HEK293 (cell line): ENCODE data around the gene CD163L1.

Experiments used
- MEIS1 ChIP-seq: sonication (generic); formaldehyde crosslinking; IDR thresholded peaks from 2 replicates; pipeline ENCODE4 v1.8.1; 2022; ENCODE audit warnings: missing genetic modification reagents, mild to moderate bottlenecking, borderline replicate concordance
- SP2 ChIP-seq: fragments of 450-650 bp; formaldehyde crosslinking; IDR thresholded peaks from 2 replicates; pipeline ENCODE4 v1.5.1; 2016; ENCODE audit warnings: missing biosample characterization, missing genetic modification characterization
- TCF7L2 ChIP-seq: IDR thresholded peaks from 2 replicates; pipeline ENCODE4 v1.6.1; 2011; ENCODE audit warnings: low read depth, mild to moderate bottlenecking, inconsistent platforms, low read length, moderate library complexity, borderline replicate concordance
- ZBTB7A ChIP-seq: fragments of 450-650 bp; formaldehyde crosslinking; IDR thresholded peaks from 2 replicates; pipeline ENCODE4 v1.5.1; 2016; ENCODE audit warnings: low read depth, missing biosample characterization, missing genetic modification characterization
- ZNF19 ChIP-seq: fragments of 450-650 bp; formaldehyde crosslinking; IDR thresholded peaks from 2 replicates; pipeline ENCODE4; 2016; ENCODE audit warnings: missing biosample characterization, missing genetic modification characterization, low read depth
- ZNF302 ChIP-seq: fragments of 450-650 bp; formaldehyde crosslinking; IDR thresholded peaks from 2 replicates; pipeline ENCODE4 v1.5.1; 2016; ENCODE audit warnings: missing biosample characterization, missing genetic modification characterization, low read depth
- ZNF311 ChIP-seq: fragments of 450-650 bp; formaldehyde crosslinking; IDR thresholded peaks from 2 replicates; pipeline ENCODE4 v1.5.1; 2017; ENCODE audit warnings: missing biosample characterization, missing genetic modification characterization, borderline replicate concordance
- ZNF341 ChIP-seq: fragments of 450-650 bp; formaldehyde crosslinking; IDR thresholded peaks from 2 replicates; pipeline ENCODE4; 2016; ENCODE audit warnings: low read depth, missing biosample characterization, missing genetic modification characterization
- ZNF416 ChIP-seq: fragments of 450-650 bp; formaldehyde crosslinking; IDR thresholded peaks from 2 replicates; pipeline ENCODE4 v1.5.1; 2016; ENCODE audit warnings: missing biosample characterization, missing genetic modification characterization
- ZNF777 ChIP-seq: fragments of 450-650 bp; formaldehyde crosslinking; IDR thresholded peaks from 2 replicates; pipeline ENCODE4 v1.5.1; 2017; ENCODE audit warnings: missing biosample characterization, missing genetic modification characterization, borderline replicate concordance
- TF ChIP-seq, protein P1 (sequence below): fragments of 450-650 bp; formaldehyde crosslinking; IDR thresholded peaks from 2 replicates; pipeline ENCODE4 v1.5.1; 2016; ENCODE audit warnings: missing biosample characterization, missing genetic modification characterization
- TF ChIP-seq, protein P2 (sequence below): fragments of 450-650 bp; formaldehyde crosslinking; IDR thresholded peaks from 2 replicates; pipeline ENCODE4 v1.5.1; 2016; ENCODE audit warnings: missing biosample characterization, missing genetic modification characterization

DNA sequence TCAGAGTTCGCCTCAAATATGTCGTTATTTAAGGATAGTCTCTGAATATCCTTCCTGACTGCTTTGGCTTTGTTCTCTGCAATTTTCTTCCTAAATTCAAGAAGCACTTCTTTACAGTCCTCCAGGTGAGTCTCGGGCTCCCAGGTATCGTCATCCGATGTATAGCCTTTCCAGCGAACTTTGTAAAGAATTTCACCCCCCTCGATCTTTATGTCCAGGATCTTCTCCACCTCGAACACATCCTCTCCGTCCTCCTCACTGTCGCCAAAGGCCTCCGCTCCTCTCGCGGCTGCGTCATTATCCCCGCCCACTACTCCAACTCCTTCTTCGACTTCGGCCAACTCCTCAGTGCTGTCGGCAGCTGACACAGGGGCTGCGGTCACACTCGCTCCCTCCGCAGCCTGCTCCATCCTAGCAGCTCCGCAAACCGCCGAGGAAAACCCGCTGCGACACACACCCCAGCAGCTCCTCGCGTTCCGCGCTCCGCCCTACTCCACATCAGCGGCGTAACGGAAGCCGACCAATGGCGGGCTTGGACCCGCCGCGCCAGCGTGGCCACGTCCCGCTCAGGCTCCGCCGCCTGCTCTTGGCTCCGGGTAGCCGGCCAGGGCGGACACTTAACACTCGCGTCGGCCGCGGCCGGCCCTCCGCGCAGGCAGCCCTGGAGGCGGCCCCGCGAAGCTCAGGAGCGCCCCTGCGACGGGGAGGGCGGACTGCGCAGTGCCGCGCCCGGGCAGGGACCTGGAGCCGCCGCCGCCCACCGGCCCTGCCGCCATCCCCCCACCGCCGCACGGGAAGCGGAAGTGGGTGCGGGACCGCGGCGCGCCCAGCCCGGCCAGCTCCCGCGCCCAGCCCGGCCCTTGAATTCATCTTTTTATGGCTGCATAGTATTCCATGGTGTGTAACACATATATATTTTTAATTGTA, 4.1 kb downstream of the CD163L1 start:
- TF ChIP-seq ZNF302 (tag by site-specific recombination) (no peak), ZBTB7A (tag by site-specific recombination) (no peak), SP2 (tag by site-specific recombination) (peak; percentile 63), TCF7L2 (no peak), ZNF19 (tag by site-specific recombination) (no peak), MEIS1 (CRISPR knock-in tag) (no peak), ZNF341 (tag by site-specific recombination) (no peak), ZNF416 (tag by site-specific recombination) (no peak), ZNF311 (no peak), ZNF777 (tag by site-specific recombination) (no peak)
- TF ChIP-seq, protein P1, sequence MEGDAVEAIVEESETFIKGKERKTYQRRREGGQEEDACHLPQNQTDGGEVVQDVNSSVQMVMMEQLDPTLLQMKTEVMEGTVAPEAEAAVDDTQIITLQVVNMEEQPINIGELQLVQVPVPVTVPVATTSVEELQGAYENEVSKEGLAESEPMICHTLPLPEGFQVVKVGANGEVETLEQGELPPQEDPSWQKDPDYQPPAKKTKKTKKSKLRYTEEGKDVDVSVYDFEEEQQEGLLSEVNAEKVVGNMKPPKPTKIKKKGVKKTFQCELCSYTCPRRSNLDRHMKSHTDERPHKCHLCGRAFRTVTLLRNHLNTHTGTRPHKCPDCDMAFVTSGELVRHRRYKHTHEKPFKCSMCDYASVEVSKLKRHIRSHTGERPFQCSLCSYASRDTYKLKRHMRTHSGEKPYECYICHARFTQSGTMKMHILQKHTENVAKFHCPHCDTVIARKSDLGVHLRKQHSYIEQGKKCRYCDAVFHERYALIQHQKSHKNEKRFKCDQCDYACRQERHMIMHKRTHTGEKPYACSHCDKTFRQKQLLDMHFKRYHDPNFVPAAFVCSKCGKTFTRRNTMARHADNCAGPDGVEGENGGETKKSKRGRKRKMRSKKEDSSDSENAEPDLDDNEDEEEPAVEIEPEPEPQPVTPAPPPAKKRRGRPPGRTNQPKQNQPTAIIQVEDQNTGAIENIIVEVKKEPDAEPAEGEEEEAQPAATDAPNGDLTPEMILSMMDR = no peak
- TF ChIP-seq, protein P2, sequence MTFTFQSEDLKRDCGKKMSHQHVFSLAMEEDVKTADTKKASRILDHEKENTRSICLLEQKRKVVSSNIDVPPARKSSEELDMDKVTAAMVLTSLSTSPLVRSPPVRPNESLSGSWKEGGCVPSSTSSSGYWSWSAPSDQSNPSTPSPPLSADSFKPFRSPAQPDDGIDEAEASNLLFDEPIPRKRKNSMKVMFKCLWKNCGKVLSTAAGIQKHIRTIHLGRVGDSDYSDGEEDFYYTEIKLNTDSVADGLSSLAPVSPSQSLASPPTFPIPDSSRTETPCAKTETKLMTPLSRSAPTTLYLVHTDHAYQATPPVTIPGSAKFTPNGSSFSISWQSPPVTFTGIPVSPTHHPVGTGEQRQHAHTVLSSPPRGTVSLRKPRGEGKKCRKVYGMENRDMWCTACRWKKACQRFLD = no peak
